Eye (tissue), 1 donor: Measurements from ENCODE around the gene BROX.

Experiments
- DNase-seq: peaks from one replicate; pipeline ENCODE4 v3.0.0-alpha.2; 2015

The BROX gene

DNA sequence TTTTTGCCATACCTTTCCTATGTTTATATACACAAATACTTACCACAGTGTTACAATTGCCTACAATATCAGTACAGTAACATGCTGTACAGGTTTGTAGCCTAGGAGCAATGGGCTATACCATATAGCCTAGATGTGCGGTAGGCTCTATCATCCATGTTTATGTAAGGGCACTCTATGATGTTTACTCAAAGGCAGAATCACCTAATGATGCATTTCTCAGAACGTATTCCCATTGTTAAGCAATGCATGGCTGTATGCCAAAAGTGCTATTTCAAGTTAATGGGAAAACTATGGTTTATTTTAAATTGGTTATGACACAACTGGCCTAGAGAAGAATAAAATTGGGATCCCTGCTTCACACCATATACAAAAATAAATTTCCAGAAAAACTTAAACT, 65.6 kb downstream of the BROX start:
- DNase-seq, result no peak

DNA sequence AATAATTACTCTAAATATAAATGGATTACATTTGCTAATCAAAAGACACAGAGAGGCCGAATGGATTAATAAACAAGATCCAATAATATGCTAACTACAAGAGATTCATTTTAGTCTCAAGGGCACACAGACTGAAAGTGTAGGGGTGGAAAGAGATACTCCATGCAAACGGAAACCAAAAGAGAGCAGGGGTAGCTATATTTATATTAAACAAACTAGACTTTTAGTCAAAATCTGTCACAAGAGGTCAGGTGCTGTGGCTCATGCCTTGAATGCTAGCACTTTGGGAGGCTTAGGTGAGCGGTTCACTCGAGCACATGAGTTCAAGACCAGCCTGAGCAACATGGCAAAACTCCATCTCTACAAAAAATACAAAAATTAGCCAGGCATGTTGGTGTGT, 68.9 kb downstream of the BROX start:
- no peak for DNase-seq

GRCh38 chr1:222783051-222783450, 70.7 kb downstream of the BROX start:
- DNase-seq, result no peak

- DNase-seq, result no peak
These were observed 72.0 kb downstream of the BROX start for GRCh38 chr1:222784371-222784770.
